A673 (cell line): ENCODE data around the gene SLC7A5. TPM values are rescaled to one million over a fixed set of nuclear protein-coding genes. Genes with fewer than 3 reads are reported as not detected.
A peak's percentile ranks its signal among the peaks of the same experiment; 100 is the strongest.

Experiments used
- BruUV-seq: library from RNA; stranded (reverse); fragments of 400-500 nt; replicated peaks from 2 replicates; lab custom pipeline; 2021; lab: Mats Ljungman, UMichigan
- CTCF ChIA-PET: fragments of 300-600 bp; sonication (Branson Sonifier 250); formaldehyde crosslinking; loops from one replicate; lab custom pipeline; 2022; ENCODE audit warnings: antibody characterized with exemption; lab: Charles Lee
- POLR2A ChIA-PET: fragments of 300-600 bp; sonication (Branson Sonifier 250); formaldehyde crosslinking; loops from one replicate; lab custom pipeline; 2022; ENCODE audit warnings: antibody characterized with exemption; ENCODE audit not compliant: low non-redundant PET; lab: Charles Lee
- DNase-seq: peaks from one replicate; pipeline ENCODE4 v3.0.0-alpha.2; 2015; ENCODE audit warnings: low spot score
- H3K27ac ChIP-seq: fragments of 200-600 bp; sonication (generic); 2 replicates; pipeline ENCODE4 v1.5.1; 2016; ENCODE audit warnings: mixed run types, low read depth, mild to moderate bottlenecking, mixed read lengths, antibody characterized with exemption, low read length; ENCODE audit not compliant: poor library complexity, severe bottlenecking
- H3K27me3 ChIP-seq: fragments of 200-600 bp; sonication (generic); replicated peaks from 2 replicates; pipeline ENCODE4 v1.6.1; 2017; ENCODE audit warnings: mixed run types, low read depth, mild to moderate bottlenecking, mixed read lengths, antibody characterized with exemption, low read length; ENCODE audit not compliant: insufficient read depth, poor library complexity
- H3K36me3 ChIP-seq: fragments of 200-600 bp; sonication (generic); 2 replicates; pipeline ENCODE4 v1.6.1; 2016; ENCODE audit warnings: mixed run types, mild to moderate bottlenecking, mixed read lengths, antibody characterized with exemption, low read length; ENCODE audit not compliant: insufficient read depth, poor library complexity, severe bottlenecking
- H3K4me1 ChIP-seq: fragments of 200-600 bp; sonication (generic); 2 replicates; pipeline ENCODE4 v1.6.1; 2017; ENCODE audit warnings: mixed run types, mild to moderate bottlenecking, mixed read lengths, antibody characterized with exemption, low read length; ENCODE audit not compliant: insufficient read depth, poor library complexity, severe bottlenecking
- H3K4me3 ChIP-seq: fragments of 200-600 bp; sonication (generic); 2 replicates; pipeline ENCODE4 v1.5.1; 2016; ENCODE audit warnings: low read depth, mixed run types, mild to moderate bottlenecking, mixed read lengths, low read length; ENCODE audit not compliant: poor library complexity, severe bottlenecking
- H3K9me3 ChIP-seq: fragments of 200-600 bp; sonication (generic); 2 replicates; pipeline ENCODE4 v1.6.1; 2016; ENCODE audit warnings: mixed run types, low read depth, mild to moderate bottlenecking, mixed read lengths, antibody characterized with exemption, low read length; ENCODE audit not compliant: poor library complexity, severe bottlenecking
- EZH2 ChIP-seq: fragments of 200-600 bp; sonication (generic); IDR thresholded peaks from 2 replicates; pipeline ENCODE4 v1.6.1; 2017; ENCODE audit warnings: borderline replicate concordance, low read depth, mild to moderate bottlenecking, mixed read lengths, antibody characterized with exemption, low read length; ENCODE audit not compliant: poor library complexity, severe bottlenecking
- intact Hi-C: fragments of 100-400 bp; cut with micrococcal nuclease; formaldehyde crosslinking; loops from one replicate; pipeline ENCODE4 v1.10.0; 2022; ENCODE audit not compliant: unreplicated experiment
- total RNA-seq: library from RNA; stranded (reverse); gene quantifications from 2 replicates; pipeline ENCODE4 v1.2.3, GENCODE V29; 2021
- TF ChIP-seq, protein P1 (sequence below): fragments of 300-800, 200-600 bp; sonication (generic); conservative IDR thresholded peaks from 2 replicates; pipeline ENCODE4 v1.5.1; 2017; ENCODE audit warnings: low read depth, mild to moderate bottlenecking, antibody characterized with exemption, low read length, moderate library complexity, mixed read lengths

The SLC7A5 gene
- total RNA-seq, 1 experiment from 2014 or later: 371 TPM

DNA sequence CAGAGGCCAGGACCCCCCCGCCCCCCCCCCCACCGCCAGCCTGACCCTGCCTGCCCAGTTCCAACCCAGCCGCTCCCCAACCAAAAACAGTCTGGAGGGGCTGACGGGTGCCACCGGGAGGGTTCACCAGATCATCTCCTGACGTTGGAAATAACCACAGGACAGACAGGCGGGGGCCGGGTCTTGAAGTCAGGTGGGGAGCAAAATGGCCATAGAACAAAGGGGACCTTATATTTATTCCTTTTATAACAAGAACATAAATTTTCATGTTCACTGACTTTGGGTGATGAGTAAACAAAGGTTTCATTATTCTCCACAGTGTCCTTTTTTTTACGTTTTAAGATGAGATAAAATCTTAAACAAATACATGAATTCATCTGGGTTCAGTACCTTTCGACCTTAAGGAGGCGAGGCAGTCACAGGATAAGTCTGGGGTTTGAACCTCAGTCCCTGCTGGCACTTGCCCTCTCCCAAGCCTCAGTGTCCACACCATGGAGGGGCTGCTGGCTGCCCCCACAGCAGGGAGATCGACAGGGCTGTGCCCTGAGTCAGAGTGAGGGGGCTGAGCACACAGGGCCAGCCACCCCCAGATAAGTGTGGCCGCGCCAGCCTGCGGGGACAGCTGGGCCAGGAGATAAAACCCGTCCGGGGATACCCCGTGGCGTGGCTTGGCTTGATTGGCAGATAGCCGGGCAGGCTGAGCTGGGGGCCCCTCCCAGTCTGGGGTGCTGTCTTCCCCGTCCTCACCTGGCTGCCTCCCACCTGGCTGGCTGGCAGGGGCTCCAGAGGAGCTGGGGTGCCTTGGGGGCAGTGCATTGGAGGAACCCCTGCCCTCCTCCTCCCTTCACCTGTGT lies 15.0 kb downstream of the SLC7A5 start:
- intact Hi-C loops: loop anchor here (5.0 kb wide), 1 partner anchor 77 kb away; no protein-coding TSS in a partner anchor
- TF ChIP-seq, protein P1, sequence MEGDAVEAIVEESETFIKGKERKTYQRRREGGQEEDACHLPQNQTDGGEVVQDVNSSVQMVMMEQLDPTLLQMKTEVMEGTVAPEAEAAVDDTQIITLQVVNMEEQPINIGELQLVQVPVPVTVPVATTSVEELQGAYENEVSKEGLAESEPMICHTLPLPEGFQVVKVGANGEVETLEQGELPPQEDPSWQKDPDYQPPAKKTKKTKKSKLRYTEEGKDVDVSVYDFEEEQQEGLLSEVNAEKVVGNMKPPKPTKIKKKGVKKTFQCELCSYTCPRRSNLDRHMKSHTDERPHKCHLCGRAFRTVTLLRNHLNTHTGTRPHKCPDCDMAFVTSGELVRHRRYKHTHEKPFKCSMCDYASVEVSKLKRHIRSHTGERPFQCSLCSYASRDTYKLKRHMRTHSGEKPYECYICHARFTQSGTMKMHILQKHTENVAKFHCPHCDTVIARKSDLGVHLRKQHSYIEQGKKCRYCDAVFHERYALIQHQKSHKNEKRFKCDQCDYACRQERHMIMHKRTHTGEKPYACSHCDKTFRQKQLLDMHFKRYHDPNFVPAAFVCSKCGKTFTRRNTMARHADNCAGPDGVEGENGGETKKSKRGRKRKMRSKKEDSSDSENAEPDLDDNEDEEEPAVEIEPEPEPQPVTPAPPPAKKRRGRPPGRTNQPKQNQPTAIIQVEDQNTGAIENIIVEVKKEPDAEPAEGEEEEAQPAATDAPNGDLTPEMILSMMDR: no peak
- TF ChIP-seq EZH2: no peak
- Histone ChIP-seq H3K27me3 (no peaks in the 10 kb centered on the region), H3K9me3 (no peaks in the 10 kb centered on the region), H3K4me1 (peaks cover 72% of the 10 kb centered on the region), H3K36me3 (peaks cover 53% of the 10 kb centered on the region), H3K4me3 (peak overlapping the region; percentile 17), H3K27ac (peak overlapping the region; percentile 79)
- no peak for DNase-seq
- CTCF ChIA-PET: interaction anchor here (1.7 to 1.8 kb wide), 2 partner anchors 17 to 75 kb away, joined by 6 to 24 read pairs; no protein-coding TSS in a partner anchor
- POLR2A ChIA-PET: interaction anchor here (1.7 kb wide), 1 partner anchor 14 kb away, joined by 7 read pairs; no protein-coding TSS in a partner anchor
- BruUV-seq: TSS peak; percentile 96

DNA sequence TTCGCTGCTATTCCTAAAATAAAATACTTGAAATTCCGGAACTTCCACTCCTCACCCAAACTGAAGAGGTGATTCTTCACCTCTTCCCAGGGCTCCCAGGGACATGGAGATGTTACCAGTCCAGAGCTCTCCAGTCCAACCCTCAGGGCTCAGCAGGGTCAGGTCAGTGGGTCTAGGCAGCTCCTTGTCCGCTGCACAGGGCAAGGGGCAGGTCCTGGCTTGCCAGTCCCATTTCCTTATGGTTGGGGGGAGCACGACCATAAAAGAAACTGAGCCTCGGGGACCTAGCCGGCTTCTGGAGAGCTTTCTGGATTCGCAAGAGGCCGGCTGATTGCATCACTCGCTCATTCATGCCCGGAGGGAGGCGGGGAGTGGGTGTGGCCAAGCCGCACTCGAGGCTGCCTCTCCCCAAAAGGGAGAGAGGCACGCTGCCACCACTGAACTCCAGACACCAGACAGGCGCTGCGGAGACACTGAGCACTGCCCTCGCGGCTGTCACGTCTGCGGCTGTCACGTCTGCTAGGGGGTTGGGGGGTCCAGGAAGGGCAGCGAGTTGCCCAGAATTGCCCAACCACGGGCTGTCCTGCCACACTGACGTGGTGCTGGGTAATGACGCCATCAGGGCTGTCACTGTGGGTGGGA lies 15.8 kb downstream of the SLC7A5 start:
- POLR2A ChIA-PET: interaction anchor here (0.6 to 1.7 kb wide), 3 partner anchors 9 to 1360 kb away, joined by 3 to 7 read pairs (median 5); no protein-coding TSS in a partner anchor
- H3K4me1 ChIP-seq: peaks cover 73% of the 10 kb centered on the region
- H3K36me3 ChIP-seq: peaks cover 54% of the 10 kb centered on the region

More for the DNA sequence above, 15.8 kb downstream of the SLC7A5 start:
- Histone ChIP-seq H3K27ac (peak overlapping the region; percentile 100), H3K4me3 (peak overlapping the region; percentile 31), H3K9me3 (no peaks in the 10 kb centered on the region), H3K27me3 (no peaks in the 10 kb centered on the region)
- CTCF ChIA-PET: interaction anchor here (1.7 to 1.8 kb wide), 2 partner anchors 18 to 74 kb away, joined by 6 to 24 read pairs; no protein-coding TSS in a partner anchor
- DNase-seq: peak; percentile 97
- TF ChIP-seq, protein P1: no peak
- TF ChIP-seq EZH2: no peak
- no TSS peak for BruUV-seq
- intact Hi-C loops: loop anchor here (5.0 kb wide), 1 partner anchor 76 kb away; no protein-coding TSS in a partner anchor
